Measurements from ENCODE around the gene UBE2Q1.

Gene UBE2Q1

DNA sequence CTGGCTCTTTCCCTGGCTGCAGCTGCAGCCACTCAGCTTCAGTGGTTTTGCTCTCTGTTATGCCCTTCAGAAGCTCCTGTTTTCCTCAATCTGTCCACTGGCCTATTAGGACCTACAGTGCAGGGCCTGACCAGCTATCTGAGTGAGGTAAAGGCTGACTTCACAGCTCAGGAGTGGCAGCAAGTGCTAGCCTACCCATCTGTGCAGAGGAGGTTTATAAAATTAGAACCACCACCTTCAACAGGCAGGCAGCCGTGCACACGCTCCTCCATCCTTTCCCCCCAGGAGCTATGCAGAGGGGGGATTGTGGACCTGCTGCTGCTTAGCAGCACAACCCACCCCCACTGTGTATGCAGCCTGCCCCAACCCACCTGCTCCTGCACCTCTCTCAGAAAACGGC lies 41.2 kb upstream of the UBE2Q1 start:
- Histone ChIP-seq H3K36me3 (peaks cover 70% of the 10 kb centered on the region), H3K4me1 (no peaks in the 10 kb centered on the region), H3K27me3 (no peaks in the 10 kb centered on the region), H3K9me3 (no peaks in the 10 kb centered on the region), H3K4me3 (ENCODE audit: low read depth, low read length) (no peak overlapping the region)
- no peak for DNase-seq
- TF ChIP-seq, protein P1, sequence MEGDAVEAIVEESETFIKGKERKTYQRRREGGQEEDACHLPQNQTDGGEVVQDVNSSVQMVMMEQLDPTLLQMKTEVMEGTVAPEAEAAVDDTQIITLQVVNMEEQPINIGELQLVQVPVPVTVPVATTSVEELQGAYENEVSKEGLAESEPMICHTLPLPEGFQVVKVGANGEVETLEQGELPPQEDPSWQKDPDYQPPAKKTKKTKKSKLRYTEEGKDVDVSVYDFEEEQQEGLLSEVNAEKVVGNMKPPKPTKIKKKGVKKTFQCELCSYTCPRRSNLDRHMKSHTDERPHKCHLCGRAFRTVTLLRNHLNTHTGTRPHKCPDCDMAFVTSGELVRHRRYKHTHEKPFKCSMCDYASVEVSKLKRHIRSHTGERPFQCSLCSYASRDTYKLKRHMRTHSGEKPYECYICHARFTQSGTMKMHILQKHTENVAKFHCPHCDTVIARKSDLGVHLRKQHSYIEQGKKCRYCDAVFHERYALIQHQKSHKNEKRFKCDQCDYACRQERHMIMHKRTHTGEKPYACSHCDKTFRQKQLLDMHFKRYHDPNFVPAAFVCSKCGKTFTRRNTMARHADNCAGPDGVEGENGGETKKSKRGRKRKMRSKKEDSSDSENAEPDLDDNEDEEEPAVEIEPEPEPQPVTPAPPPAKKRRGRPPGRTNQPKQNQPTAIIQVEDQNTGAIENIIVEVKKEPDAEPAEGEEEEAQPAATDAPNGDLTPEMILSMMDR (IDR thresholded peaks at IDR 0.05; ENCODE audit: low read depth, low read length), result no peak

- H3K36me3 ChIP-seq, result peaks cover 76% of the 10 kb centered on the region
Observed at GRCh38 chr1:154598871-154599635, 40.6 kb upstream of the UBE2Q1 start.

GRCh38 chr1:154595621-154596020 lies 37.2 kb upstream of the UBE2Q1 start:
- Histone ChIP-seq H3K4me3 (ENCODE audit: low read depth, low read length) (no peak overlapping the region), H3K36me3 (peaks cover 80% of the 10 kb centered on the region), H3K27me3 (no peaks in the 10 kb centered on the region), H3K4me1 (no peaks in the 10 kb centered on the region), H3K9me3 (no peaks in the 10 kb centered on the region)
- no peak for DNase-seq
- TF ChIP-seq, protein P1 (IDR thresholded peaks at IDR 0.05; ENCODE audit: low read depth, low read length), result no peak

More at GRCh38 chr1:154598871-154599635, 40.6 kb upstream of the UBE2Q1 start:
- no peak overlapping the region for H3K4me3 ChIP-seq (ENCODE audit: low read depth, low read length)
- H3K4me1 ChIP-seq, result no peaks in the 10 kb centered on the region
- TF ChIP-seq, protein P1 (IDR thresholded peaks at IDR 0.05; ENCODE audit: low read depth, low read length), result no peak
- H3K9me3 ChIP-seq, result no peaks in the 10 kb centered on the region
- no peaks in the 10 kb centered on the region for H3K27me3 ChIP-seq
- DNase-seq, result no peak

DNA sequence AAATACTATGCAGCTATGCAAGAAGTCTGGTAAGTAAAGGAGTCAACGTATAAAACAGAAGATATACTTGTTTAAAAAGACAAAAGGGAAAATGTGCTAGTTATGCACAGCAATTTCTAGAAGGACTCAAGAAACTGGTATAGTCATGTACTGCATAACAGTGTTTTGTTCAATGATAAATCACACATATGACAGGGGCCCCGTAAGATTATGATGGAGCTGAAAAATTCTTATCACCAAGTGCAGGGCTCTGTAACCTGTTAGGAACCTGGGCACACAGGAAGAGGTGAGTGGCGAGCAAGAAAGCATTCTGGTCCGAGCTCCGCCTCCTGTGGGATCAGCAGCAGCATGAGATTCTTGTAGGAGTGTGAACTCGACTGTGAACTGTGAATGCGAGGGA lies 36.3 kb upstream of the UBE2Q1 start:
- H3K9me3 ChIP-seq, result no peaks in the 10 kb centered on the region
- H3K4me3 ChIP-seq (ENCODE audit: low read depth, low read length), result no peak overlapping the region
- TF ChIP-seq, protein P1 (IDR thresholded peaks at IDR 0.05; ENCODE audit: low read depth, low read length), result no peak
- no peak for DNase-seq
- no peaks in the 10 kb centered on the region for H3K27me3 ChIP-seq
- H3K4me1 ChIP-seq, result no peaks in the 10 kb centered on the region
- H3K36me3 ChIP-seq, result peaks cover 87% of the 10 kb centered on the region

GRCh38 chr1:154593390-154593789 lies 34.9 kb upstream of the UBE2Q1 start:
- Histone ChIP-seq H3K27me3 (no peaks in the 10 kb centered on the region), H3K4me3 (ENCODE audit: low read depth, low read length) (no peak overlapping the region), H3K9me3 (no peaks in the 10 kb centered on the region), H3K4me1 (no peaks in the 10 kb centered on the region), H3K36me3 (peaks cover 94% of the 10 kb centered on the region)
- TF ChIP-seq, protein P1 (IDR thresholded peaks at IDR 0.05; ENCODE audit: low read depth, low read length), result no peak
- no peak for DNase-seq

DNA sequence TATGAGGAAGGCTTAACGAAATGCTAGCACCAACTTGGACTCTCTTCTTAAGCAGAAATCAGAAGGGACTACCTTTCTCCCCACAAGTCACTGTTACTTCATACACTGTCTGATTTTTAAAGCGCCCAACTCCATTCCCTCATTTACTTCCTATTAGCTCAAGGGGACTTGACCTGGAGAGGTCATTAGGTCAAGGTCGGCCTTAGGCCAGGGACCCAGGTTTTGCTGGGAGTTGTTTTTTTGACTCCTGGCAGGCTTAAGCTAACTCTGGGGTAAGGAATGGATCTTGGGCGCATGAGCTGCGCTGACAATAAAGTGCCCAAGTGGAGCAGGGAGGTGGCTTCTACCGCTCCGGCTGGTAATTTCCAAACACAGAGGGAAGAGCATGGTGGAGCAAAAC lies 32.7 kb upstream of the UBE2Q1 start:
- no peak overlapping the region for H3K4me3 ChIP-seq (ENCODE audit: low read depth, low read length)
- H3K9me3 ChIP-seq, result no peaks in the 10 kb centered on the region
- TF ChIP-seq, protein P1 (IDR thresholded peaks at IDR 0.05; ENCODE audit: low read depth, low read length), result no peak
- peaks cover 94% of the 10 kb centered on the region for H3K36me3 ChIP-seq
- peaks cover 3% of the 10 kb centered on the region for H3K4me1 ChIP-seq
- no peak for DNase-seq
- H3K27me3 ChIP-seq, result no peaks in the 10 kb centered on the region
